NCI-H69 (cell line): ENCODE measurements around the gene ZNF580.

ENCODE experiments used
- DNase-seq: peaks from one replicate; lab custom pipeline; 2025; lab: John Stamatoyannopoulos, UW

ZNF580 gene

DNA sequence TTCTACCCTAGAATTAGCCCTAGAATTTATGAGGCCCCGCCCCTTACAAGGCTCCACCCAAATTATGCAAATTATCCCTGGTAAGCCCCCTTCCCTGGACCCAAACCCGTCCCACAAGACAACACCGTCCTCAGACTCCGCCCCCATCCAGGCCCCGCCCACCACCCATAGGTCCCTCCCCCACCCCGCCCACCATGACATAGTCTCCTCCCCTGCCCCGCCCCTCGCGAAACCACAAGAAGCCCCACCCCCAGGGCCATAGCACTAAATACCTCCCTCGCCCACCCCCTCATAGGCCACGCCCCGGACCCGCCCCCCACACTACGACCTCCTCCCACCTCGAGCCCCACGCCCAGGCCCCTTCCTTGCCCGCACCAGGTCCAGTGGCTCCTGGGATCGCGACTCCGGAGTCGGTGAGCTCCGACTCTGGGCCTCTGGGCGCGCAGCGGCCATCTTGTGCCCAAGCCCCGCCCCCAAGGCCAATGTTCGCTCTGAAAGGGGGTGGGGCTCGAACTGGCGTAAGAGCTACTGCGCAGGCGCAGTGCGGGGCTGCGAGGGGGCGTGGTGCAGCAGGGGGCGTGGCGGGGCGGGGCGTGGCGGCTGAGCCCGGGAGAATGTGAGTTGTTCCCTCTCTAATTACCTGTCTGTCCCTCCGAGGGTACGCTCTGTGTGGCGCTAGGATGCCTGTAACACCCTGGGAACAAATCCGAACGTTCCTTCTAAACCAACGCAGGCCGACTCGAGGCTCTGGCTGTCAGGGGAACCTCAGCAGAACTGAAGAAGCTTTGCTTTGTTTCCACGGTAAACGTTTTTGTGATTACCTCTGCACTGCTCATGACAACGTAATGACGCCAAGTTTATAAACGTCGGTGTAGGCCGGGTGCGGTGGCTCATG, 16.4 kb upstream of the ZNF580 start, which contains the start of gene ZNF784:
Gene ZNF784, minus strand, starts transcription at position 458 of the 895 bp plus-strand sequence. Its CDS starts 5 bp downstream, at position 453.
- peak; percentile 97 for DNase-seq

DNA sequence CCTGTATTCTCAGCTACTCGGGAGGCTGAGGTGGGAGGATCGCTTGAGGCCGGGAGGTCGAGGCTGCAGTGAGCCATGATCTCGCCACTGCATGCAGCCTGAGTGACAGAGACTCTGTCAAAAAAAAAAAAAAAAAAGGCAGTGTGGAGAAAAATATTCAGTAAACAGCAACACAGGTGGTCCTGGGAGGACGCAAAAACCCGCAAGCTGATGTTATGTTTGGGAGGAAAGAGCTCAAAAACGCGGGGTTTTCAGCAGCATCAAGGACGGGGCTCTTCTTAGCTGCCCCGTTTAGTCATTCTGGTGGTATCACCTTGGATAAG, 15.8 kb upstream of the ZNF580 start:
- no peak for DNase-seq

DNA sequence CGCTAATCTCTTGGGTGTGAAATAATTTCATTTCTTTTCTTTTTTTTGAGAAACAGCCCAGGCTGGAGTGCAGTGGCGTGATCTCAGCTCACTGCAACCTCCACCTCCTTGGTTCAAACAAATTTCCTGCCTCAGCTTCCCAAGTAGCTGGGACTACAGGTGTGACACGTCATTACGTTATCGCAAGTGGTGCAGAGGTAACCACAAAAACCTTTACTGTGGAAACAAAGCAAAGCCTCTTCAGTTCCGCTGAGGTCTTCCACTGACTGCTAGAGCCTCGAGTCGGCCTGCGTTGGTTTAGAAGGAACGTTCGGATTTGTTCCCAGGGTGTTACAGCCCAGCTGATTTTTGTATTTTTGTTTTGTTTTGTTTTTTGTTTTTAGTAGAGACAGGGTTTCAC, 14.5 kb upstream of the ZNF580 start:
- no peak for DNase-seq

DNA sequence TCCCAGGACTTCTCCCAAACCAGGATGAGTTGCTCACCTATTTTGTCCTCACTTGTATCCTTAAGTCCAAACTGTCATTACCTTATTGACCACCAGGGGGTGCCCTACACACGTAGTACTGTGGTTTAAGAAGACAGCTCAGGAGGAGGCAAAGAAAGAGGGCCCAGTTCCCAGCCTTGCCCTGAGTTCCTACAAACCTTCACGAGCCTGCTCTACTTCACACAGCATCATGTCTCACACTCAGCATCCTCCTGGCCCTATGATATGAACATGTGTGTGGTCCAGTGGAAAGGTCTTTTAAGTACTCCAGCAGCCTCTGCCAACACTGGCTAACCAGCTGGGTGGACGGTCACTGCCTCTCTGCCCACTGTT, 8.4 kb upstream of the ZNF580 start:
- peak; percentile 96 for DNase-seq

DNA sequence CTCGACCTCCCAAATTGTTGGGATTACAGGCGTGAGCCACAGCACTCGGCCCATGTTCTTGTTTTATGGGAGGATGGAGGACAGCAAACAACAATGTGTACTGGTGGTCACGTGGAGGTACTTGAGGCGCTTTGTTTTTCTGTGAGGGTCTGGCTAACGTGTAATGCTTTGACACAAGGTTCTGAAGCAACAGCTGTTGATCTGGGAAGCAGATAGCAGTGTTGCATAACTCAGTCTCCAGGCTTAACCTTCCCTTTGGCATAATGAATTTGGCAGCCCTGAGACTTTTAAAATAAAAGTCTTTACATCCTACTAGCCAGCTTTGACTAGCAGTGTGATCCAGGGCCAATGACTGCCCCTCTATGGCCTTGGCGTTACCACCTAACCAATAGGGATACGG, 6.9 kb upstream of the ZNF580 start:
- DNase-seq = no peak

DNA sequence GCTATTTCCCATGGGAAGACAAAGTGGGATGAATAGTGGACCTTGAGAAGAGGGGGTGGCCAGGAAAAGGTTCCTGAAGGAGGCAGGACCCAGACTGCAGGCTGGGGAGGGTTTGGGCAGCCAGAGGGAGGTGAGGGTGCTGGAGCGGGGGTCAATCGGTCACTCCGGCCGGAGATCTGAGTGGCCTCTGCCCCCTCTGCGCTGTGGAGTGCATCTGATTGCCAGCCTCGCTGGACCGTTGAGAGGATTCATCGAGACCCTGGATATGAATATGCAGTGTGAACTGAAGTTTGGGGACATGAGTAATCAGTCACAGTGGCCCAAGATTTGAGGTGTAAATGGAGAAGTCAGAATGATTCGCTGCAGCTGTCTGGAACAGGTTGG, 5.5 kb upstream of the ZNF580 start:
- no peak for DNase-seq

DNA sequence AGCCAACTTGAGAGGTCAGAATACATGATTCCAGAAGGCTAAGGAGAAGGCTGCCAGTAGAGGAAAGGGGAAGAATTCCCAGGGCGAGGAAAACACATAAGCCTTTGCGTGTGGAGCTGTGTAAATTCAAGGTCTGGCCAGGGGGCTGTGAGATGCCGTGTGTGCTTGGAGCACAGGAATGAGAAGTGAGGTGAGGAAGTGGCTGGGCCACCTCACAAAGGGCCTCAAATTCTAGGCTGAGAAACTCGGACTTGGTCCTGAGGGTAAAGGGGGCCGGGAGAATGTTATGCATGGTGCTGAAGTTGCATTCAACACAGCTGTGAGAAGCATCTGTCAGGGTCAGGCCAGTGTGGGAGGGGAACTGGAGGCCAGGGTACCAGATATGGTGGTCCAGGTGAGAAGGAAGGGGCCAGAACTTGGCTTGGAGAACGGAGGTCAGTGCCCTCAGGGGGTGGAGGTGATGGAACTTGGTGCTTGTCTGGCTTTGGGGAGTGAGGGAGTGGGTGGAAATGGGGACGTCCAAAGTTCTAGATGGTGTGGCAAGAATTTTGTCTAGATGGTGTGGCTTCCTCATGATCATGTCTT, 4.9 kb upstream of the ZNF580 start:
- no peak for DNase-seq

DNA sequence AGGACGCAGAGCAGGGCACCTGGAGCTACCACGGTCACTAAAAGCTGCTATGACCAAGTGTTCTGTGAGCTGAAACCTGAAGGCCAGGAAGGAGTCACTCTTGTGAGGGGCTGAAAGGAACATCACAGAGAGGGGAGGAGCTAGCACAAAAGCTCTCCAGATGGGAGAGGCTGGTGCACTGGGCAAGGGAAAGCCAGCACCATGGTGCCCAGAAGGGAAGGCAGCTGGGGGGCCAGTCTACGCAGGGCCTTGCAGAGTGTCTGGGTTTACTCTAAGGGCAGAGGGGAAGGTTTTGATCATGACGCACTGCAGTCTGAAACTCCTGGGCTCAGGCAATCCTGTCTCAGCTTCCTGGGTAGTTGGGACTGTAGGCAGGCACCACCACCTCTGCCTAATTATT, 4.1 kb upstream of the ZNF580 start:
- no peak for DNase-seq

DNA sequence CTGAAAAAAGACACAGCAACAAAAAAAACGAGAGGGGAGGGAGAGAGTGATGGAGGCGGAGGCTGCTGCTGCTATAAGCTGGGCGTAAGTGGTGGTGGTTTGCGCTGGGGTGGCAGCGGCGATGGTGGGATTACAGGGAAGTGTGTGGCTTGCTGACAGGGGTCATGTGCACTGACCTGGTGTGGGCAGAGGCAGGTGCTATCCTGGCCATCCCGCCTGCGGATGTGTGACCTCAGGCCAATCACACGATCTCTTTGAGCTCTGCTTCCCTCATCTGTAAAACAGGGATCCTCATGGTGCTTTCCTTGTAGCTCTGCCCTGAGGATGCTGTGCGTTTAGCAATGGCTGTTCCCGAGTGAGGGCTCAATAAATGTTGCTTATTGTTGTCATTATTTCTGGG, 3.3 kb upstream of the ZNF580 start:
- no peak for DNase-seq

DNA sequence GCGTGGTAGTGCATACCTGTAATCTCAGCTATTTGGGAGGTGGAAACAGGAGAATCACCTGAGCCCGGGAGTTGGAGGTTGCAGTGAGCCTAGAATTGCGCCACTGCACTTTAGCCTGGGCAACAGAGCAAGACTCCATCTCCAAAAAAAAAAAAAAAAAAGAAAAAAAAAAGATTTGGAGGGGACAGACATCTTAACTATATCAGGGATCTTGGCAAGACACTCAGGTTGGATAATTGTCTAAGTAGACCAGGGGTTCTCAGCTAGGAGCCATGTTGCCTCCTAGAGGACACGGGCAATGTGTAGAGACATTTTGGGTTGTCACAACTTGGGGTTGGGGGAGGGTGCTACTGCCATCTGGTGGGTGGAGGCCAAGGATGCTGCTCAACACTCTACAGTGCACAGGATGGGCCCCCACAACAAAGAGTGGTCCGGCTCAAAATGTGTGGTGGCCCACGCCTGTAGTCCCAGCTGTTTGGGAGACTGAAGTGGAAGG, 1.9 kb upstream of the ZNF580 start:
- peak; percentile 72 for DNase-seq

DNA sequence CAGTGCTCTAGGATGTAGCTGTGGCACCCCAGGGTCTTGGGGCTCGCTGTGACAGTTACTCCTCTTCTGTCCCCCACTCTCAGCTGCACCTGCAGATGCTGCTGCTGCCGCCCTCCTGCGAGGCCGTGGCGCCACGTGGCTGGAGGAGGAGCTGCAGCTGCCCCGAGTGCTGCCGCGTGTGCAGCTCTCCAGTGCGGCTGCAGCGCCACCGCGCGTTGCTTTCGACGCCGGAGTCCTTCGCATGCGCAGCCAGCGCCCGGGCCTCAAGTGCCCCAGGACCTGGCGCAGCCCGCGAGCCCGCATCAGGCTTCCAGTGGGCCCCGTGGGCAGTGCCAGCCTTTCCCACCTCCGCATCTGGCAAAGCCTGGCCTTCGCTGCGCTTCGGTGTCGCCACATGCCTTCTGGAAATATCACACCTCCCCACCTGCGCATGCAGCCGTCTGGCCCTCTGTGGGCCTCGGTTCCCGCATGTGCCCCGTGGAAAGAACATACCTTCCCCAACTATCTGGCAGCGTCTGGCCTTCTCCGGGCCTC, 692 bp upstream of the ZNF580 start:
- peak; percentile 85 for DNase-seq

DNA sequence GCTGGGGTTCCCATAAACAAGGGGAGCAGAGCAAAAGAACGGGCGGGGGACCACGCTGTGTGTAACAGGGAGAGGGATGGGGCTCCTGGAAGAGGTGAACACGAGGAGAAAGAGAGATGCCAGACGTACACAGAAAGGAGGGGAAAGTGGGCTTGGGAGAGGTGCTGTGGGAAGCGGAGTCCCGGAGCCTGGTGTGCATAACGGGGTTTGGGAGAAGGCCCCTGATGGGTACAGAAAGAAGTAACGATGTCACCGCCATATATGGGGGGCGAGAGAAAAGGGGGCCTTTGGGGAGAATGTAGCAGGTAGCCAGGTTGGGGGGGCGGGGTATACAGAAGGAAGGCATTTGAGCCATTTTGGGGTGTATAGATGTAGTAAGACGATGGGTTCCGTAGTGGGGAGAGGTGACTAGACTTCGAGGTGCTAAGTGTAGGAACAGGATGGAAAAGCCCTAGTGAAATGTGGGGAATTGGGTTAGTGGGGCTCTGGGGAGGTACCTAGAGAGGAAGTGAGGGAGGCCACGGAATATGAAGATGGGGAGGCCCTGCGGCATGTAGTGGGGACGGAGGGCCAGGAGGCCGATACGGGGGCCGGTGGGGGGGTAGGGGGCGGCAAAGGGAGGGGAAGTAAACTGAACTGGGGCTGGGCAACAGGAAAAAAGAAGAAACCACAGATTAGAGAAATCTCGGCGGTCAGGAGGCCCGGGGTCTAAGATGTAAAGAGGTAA, 787 bp downstream of the ZNF580 start:
- DNase-seq = peak; percentile 74

DNA sequence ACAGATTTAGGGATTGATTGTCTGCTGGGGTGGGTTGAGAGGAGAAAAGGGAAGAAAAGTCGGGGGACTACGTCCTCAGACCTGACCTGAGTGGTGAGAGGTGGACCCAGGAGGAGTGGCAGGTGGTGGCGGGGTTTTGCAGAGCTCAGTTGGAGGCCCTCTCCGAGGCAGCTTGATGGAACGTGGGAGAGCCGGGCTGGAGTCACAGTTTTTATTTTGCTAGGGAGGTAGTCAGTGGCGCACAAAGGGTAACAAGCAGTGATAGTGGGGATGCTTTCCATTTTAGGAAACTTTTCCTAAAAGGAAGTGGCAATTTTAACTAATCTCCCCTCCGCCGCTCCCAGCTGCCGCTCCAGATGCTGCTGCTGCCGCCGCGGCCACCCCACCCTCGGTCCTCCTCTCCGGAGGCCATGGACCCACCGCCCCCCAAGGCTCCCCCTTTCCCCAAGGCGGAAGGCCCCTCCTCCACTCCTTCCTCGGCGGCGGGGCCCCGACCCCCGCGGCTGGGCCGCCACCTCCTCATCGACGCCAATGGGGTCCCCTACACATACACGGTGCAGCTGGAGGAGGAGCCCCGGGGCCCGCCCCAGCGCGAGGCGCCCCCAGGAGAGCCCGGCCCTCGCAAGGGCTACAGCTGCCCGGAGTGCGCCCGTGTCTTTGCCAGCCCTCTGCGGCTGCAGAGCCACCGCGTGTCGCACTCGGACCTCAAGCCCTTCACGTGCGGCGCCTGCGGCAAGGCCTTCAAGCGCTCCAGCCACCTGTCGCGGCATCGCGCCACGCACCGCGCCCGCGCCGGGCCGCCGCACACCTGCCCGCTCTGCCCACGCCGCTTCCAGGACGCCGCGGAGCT, 1.6 kb downstream of the ZNF580 start:
- DNase-seq = peak; percentile 68

DNA sequence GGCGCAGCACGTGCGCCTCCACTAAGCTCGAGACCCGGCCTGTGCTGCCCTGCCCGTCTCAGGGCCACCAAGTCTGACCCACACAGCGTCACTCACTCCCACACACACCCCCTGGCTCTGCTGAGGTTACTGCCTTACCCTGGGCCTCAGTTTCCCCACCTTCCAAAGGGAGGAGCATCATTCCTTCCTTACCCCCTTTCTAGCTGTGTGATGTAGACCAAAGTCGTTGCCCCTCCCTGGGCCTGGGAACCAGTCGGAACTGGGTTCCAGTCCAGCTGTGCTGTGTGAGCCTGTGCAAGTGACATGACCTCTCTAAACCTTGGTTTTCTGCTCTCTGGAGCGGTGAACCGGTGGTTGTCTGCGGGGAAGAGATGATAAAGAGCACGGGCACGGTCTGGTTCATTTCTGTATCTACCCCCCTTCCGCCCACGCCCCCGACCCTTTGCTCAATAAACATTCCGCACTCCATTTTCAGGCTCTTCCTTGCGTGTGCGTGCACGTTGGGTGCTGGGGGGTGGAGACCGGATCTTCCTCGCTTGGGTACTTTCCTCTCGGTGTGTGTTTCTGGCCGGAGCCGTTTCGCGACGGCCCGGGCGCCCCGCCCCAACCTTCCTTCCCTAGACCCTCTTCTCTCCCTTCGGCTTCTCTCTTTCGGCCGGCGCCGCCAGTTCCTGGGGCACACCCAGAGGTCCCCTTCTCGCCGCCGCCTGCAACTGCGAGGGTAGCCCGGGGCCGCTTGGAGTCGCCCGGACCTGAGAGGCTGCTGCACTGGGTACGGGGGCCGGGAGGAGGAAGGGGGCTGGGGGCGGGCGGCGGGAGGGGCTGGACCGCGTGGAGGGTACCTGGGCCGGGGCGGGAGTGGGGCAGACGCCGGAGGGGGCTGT, 2.4 kb downstream of the ZNF580 start, which contains the start of gene ZNF581:
Gene ZNF581, plus strand, starts transcription at position 647 of the 884 bp plus-strand sequence. CDS start 923 bp downstream, outside the sequence.
- DNase-seq = peak; percentile 84

DNA sequence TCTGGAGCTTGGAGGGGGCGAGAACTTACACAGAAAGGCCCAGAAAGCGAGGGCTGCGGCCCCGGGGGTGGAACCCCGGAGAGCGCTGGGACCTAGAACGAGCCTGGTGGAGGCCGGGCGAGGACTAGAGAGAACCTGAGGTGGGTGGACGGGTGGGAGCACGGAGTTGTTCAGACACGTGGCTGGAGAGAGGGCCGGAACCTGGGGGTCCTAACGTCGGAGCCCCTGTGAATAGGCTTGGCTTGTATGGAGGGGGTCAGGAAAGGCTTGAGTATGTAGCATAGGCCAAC, 3.0 kb downstream of the ZNF580 start:
- DNase-seq = no peak

DNA sequence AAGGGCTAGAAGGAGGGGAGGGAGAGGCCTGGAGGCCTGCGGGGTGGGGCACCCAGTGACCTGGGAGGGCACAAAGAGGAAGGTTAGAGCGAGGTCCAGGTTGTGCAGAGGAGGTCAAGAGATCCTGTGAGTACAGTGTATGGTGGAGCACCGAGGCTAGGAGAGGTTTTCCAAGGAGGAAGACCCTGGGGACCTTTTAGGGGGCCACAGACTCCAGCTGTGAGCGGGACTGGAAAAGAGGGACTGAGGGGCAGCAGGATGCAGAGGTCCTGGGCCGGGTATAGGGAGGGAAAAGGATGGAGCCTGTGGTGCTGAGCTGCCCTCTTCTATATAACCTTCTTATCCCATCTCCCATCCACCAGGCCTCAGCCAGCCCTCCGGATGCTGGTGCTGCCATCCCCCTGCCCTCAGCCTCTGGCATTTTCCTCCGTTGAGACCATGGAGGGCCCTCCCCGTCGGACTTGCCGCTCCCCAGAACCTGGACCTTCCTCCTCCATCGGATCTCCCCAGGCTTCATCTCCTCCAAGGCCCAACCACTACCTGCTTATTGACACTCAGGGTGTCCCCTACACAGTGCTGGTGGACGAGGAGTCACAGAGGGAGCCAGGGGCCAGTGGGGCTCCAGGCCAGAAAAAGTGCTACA, 3.5 kb downstream of the ZNF580 start:
- no peak for DNase-seq

DNA sequence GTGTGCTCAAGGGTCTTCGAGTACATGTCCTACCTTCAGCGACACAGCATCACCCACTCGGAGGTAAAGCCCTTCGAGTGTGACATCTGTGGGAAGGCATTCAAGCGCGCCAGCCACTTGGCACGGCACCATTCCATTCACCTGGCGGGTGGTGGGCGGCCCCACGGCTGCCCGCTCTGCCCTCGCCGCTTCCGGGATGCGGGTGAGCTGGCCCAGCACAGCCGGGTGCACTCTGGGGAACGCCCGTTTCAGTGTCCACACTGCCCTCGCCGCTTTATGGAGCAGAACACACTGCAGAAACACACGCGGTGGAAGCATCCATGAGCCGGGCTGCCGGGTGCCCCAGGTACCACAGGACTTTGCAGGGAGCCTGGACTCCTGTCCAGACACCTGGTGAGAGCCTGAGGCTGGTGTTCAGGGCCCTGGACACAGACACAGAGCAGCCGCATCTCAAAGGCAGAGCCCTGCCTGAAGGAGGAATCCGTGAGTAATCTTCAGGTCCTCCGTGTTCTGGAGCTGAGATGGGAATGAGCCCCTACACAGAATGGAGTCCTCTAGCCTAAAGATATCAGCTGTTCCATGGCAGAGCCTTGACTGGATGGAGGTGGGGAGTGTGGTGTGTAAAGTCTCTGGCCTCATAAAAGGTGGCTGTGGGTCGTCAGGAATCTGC, 4.2 kb downstream of the ZNF580 start:
- no peak for DNase-seq

DNA sequence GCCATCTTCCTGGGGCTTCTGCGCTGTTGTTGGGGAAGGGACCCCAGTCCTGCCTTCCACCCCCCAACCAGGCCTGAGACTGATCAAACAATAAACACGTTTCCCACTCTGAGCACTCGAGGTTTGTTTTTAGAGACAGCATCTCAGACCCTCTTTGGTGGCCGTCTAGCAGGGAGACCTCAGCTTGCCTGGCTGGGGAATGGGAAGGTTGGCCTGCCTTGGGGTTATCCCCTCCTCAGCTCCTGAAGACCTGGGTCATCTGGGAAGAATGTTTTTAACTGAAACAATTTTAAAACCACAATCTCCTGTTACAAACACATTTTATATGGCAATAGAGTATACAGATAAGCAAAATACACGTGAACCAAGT, 4.7 kb downstream of the ZNF580 start:
- DNase-seq = no peak

DNA sequence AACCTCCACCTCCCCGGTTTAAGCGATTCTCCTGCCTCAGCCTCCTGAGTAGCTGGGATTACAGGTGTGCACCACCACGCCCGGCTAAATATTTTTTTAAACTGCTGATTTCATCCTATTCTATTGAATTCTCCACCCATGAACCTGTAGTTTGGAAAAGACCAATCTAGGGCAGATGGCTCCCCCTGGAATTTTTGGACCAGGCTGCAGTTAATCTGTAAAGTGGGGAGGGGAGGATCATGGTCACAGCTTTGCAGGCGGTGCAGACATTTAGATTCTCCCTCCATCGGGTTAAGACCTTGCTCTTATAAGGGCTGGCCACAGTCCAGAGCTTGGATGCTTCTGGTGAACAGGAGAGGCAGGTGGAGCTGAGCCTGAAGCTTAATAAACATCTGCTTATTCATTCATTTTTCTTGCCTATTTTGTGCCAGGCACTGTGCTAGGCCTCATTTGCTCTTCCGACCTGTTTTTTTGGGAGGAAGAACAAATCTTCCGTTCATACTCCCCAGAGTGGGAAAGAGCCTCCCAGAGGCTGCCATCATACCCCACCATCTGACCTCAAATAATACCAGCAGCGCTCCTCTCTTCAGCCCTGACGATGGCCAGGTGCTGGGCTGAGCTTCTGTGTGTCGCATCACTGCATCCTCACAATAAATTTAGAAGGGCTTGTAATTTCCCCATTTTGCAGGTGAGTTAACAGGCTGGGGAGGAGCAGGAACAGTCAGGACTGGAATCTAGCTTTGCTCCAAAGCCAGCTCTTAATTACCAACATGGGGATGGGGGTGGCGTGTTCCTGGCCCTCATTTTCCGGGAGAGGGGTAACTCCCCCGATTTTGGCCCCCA, 6.3 kb downstream of the ZNF580 start:
- DNase-seq = peak; percentile 62
